Measurements from ENCODE around the gene TBCEL.

DNA sequence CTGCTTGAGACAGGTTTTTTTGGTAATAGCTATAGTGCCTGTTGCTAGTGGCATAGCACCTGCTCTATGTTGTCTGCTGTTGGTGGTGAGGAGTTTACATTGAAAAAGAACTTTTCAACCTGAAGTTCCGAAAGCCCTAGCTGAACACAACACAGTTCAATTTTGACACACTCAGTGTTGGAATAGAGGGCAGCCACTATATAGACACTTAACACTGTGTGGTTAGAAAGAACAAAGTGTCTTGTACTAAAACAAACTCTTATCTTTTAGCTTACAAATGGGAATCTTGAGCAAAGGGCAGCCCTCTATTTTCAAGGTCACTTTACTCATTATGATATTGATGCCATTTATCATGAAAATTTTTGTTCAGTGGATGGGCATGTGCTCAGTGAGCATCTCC is 18.4 kb downstream of the TBCEL start:
- TF ChIP-seq, protein P1, sequence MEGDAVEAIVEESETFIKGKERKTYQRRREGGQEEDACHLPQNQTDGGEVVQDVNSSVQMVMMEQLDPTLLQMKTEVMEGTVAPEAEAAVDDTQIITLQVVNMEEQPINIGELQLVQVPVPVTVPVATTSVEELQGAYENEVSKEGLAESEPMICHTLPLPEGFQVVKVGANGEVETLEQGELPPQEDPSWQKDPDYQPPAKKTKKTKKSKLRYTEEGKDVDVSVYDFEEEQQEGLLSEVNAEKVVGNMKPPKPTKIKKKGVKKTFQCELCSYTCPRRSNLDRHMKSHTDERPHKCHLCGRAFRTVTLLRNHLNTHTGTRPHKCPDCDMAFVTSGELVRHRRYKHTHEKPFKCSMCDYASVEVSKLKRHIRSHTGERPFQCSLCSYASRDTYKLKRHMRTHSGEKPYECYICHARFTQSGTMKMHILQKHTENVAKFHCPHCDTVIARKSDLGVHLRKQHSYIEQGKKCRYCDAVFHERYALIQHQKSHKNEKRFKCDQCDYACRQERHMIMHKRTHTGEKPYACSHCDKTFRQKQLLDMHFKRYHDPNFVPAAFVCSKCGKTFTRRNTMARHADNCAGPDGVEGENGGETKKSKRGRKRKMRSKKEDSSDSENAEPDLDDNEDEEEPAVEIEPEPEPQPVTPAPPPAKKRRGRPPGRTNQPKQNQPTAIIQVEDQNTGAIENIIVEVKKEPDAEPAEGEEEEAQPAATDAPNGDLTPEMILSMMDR (IDR thresholded peaks at IDR 0.05), result no peak
- no peak for TF ChIP-seq POLR2A (IDR thresholded peaks at IDR 0.05)

All from Peyer's patch (tissue), 4 donors.